Left kidney (tissue), 2 donors: ENCODE measurements around the gene CIBAR2. TPM values are rescaled to one million over a fixed set of nuclear protein-coding genes. Genes with fewer than 3 reads are reported as not detected.

Experiments used
- DNase-seq: peaks from one replicate; pipeline ENCODE4 v3.0.0-alpha.2; 2013
- polyA plus RNA-seq: library from polyadenylated mRNA; unstranded; fragments of 120-200 nt; gene quantifications from one replicate; pipeline ENCODE4 v1.2.1, GENCODE V29; 2013; ENCODE audit not compliant: insufficient read length

The CIBAR2 gene
- polyA plus RNA-seq, 1 donor = 0.27 TPM

DNA sequence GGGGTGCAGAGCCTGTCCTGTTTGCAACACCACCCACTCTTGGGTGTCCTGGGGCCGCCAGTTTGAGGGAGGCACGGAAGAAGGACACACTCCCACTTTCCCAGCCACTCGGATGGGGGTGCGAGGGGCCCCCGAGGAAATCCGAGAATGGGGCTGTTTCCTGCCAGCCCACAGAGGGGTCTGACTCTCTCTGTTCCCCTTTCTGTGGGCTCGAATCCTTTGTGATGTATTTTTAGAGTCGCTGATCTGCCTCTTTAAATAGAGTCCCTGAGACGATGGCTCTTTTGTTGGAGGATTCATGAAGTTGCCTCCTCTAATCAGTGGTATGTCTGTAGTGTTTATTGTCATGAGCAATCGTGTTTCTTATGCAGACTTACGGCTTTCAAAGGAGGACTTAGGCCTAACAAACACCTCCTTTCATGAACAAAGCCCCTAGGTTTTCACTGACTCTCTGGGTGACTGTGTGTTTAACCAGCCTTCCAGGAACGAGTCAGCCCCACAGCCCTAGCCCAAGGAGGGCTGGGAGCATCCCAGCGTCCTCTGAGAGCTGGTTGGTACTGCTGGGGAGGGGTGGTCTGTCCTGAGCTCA is 29.1 kb downstream of the CIBAR2 start:
- DNase-seq = no peak

DNA sequence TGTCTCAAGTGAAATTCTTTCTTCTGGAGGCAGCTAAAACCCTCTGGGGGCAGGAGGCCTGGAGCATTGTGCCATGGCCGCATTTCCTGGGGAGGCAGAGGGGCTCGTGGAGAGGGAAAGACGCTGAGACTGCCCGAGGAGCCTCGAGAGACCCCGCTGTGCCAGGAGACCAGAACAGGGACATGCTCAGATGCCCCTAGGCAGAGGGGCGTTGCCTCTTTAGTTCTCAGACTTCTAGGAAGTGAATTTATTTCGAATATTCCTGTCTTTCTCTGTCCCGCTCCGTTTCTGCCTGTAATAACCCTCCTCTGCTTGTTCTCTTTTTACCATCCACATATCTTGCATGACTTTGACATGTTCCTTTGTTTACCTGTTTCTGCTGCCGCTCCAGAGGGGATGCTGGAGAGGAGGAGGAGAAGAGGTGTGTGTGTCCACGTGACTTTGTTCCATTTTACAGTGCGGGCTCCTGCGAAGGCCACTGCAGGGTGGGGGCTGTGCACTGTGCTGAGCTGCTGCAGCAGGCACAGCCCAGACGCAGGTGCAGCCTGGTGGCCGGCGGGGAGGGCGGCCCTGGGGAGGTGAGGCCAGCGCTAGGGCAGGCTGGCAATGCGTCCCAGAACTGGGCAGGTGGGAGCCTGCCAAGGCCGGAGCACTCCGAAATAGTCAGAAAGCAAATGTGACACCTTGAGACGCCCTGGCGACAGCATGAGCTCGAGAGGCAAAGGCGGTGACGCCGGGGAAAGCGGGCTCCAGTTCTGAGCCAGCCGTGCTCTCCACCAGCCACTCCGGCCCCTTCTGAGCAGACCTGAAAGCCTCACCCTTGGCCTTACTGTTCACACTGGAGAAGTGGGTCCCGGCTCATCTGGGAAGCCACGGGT is 29.9 kb downstream of the CIBAR2 start:
- no peak for DNase-seq

DNA sequence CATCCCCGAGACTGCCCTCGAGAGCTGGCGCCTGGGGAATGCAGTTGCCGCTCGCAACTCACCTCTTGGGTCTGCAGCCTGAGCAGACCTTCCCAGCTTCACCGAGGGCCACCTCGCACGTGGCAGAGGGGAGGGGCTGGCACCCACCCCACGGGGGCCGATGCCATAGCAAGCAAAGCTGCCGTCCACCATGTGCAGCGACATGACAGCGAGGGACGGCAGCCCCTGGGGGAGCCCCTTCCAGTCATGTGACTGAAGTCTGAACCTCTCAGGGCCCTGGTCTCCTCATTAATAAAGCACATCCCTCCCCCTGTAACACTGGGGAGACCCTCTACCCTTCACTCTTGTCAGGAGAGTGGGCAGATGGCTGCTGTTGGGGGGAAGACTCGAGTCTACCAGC is 30.5 kb downstream of the CIBAR2 start:
- no peak for DNase-seq

GRCh38 chr16:85081038-85081437 is 31.2 kb downstream of the CIBAR2 start:
- no peak for DNase-seq

- DNase-seq = no peak
These were observed 32.3 kb downstream of the CIBAR2 start for GRCh38 chr16:85079785-85080570.

GRCh38 chr16:85078952-85079351 is 33.3 kb downstream of the CIBAR2 start:
- DNase-seq = no peak

- no peak for DNase-seq
These were observed 34.0 kb downstream of the CIBAR2 start for GRCh38 chr16:85078226-85078625.

- no peak for DNase-seq
These were observed 34.6 kb downstream of the CIBAR2 start for GRCh38 chr16:85077576-85078125.

- no peak for DNase-seq
These were observed 35.2 kb downstream of the CIBAR2 start for GRCh38 chr16:85077039-85077438.

- DNase-seq = no peak
These were observed 36.9 kb downstream of the CIBAR2 start for GRCh38 chr16:85075236-85075924.

DNA sequence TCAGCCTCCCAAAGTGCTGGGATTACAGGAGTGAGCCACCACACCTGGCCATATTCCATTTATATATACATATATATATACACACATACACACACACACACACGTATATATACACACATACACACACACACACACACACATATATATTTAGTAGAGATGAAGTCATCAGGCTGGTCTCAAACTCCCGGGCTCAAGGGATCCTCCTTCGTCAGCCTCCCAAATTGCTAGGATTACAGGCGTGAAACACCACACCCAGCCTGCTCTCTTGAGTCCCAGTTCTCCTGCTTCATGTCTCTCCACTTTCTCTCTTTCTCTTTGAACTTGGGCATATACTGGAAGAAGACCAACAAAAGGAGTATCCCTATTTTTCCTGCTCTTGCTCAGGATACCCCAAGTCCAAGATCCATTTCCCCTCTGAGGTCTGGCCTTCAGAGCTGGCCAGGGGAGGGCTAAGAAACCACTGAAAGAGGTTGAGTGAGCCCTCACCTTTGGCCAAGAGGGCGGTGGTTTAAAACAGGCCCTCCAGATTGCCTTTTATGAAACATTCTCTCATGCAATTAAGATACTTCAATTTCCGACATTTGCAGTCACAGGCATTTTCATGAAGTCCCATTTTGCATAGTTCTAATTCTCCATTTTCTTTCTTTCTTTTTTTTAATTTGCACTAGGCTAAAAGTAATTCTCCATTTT is 37.9 kb downstream of the CIBAR2 start:
- DNase-seq = no peak

DNA sequence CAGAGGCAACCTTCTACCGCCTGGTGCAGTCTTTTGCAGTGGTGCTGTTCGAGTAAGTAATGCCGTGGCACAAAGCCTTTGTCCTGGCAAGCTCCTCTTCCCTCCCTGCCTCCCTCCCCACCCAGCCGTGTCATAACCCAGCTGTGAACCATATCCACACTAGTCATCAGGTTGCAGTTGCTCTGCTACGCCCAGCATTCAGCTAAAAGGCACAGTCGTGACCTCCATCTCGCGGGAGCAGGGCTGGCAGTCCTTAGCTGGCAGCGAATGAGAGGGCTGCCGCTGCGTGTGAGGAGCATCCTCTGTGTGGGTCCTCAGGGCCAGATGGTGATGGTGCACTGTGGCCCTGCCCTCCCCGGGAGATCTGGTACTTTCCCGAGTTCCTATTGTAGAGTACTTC is 39.3 kb downstream of the CIBAR2 start:
- no peak for DNase-seq

GRCh38 chr16:85072076-85072860 is 40.0 kb downstream of the CIBAR2 start:
- no peak for DNase-seq

DNA sequence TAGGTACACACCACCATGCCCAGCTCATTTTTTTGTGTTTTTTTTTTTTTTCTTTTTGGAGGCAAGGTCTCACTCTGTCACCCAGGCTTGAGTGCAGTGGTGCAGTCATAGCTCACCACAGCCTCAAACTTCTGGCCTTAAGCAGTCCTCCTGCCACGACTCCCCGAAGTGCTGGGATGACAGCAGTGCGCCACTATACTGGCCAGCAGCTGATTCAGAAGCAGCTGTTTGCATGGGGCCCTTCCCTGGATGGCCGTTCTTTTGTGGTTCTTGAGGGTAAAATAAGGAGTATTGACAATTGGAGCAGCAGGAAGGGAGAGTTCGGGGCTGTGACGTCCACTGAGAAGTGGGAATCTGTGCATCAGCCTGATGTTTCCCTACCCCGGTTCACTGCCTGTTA is 43.1 kb downstream of the CIBAR2 start:
- DNase-seq = no peak

DNA sequence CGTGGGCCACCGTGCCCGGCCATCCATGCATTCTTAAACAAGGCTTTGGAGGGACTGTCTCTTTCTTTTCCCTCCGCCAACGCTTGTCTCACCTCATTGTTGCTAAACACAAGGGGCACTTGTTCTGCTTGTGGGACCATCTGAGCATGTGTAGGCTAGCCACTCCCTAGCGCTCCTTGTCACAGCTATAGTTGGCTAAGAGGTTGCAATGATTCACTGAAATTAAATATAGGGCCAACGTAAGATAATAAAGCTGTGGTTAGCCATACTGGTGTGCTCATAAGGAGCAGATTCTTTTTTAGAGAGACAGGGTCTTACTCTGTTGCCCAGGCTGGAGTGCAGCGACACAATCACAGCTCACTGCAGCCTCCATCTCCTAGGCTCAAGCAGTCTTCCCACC is 43.5 kb downstream of the CIBAR2 start:
- no peak for DNase-seq

- no peak for DNase-seq
These were observed 44.8 kb downstream of the CIBAR2 start for GRCh38 chr16:85067426-85067825.

DNA sequence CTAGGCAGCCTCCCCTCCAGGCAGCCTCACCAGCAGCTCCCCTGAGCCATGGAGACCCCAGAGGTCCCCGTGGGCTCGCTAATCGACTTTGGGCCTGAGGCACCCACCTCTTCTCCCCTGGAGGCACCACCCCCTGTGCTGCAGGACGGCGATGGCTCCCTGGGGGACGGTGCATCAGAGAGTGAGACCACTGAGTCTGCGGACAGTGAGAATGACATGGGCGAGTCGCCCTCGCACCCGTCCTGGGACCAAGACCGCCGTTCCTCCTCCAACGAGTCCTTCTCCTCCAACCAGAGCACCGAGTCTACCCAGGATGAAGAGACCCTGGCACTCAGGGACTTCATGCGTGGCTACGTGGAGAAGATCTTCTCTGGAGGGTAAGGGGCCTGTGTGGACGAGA is 45.2 kb downstream of the CIBAR2 start:
- DNase-seq = no peak

DNA sequence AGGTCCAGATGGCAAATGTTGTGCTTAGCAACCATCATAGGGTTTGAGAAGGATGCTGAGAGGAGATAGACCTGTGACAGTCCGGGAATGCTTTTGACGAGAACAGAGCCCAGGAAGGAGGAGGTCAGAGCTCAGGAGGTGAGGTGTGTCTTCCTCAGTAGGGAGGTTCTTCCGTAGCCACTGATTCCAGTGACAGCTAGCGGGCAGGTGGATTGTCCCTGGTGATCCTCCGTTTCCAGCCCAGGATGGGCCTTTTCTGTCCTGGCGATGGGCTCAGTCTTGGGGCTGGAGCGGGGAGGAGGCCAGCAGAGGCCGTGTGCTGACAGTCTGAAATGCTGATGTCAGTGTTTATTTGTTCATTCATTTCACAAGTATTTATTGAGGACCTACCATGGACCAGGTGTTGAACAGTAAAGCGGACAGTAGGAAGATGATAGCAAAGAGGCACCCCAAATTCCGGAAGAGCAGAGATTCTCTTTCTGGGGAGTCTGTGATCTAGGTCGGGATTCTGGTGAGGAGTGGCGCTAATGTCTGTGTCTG is 45.9 kb downstream of the CIBAR2 start:
- no peak for DNase-seq

DNA sequence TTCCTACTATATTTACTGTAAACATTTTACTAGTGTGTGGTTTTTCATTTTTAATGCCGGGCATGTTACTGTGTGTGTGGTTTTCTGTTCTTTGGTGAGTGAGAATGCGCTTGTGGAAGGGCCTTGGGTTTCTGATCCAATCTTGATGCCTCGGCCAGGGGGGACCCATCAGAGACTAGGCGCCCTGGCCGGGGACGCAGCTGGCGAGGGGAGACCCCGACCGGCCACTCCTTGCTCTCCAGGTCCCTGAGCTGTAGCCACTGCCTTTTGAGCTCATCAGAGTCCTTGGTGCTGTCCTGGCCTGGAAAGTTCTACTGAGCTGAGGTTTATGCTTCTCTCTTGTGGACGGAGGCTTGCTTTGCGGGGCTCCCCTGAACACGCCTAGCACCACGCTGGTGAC is 47.2 kb downstream of the CIBAR2 start:
- DNase-seq = no peak

DNA sequence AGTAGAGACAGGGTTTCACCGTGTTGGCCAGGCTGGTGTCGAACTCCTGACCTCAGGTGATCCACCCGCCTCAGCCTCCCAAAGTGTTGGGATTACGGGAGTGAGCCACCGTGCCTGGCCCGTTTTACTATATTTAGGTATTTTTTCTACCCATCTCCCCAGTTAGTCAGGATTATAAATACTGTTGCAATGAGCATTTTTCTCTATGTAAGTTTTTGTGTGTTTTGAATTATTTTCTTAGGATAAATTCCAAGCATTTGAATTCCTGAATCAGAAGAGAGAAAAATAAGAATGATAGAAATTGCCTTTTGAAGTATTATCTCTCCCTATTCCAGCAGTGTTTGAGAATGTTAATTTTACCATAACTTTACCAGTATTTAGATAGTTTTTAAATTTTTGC is 48.1 kb downstream of the CIBAR2 start:
- DNase-seq = no peak
